Colonic mucosa (tissue), 4 donors: ENCODE measurements around the gene ATMIN. TPM values are rescaled to one million over a fixed set of nuclear protein-coding genes. Genes with fewer than 3 reads are reported as not detected.

Experiments
- DNase-seq: peaks from one replicate; pipeline ENCODE4 v3.0.0-alpha.2; 2020
- H3K27ac ChIP-seq: fragments of 200-600 bp; one replicate; pipeline ENCODE4 v1.8.0; 2021
- H3K27me3 ChIP-seq: fragments of 200-600 bp; one replicate; pipeline ENCODE4 v1.8.0; 2021
- H3K36me3 ChIP-seq: fragments of 200-600 bp; one replicate; pipeline ENCODE4 v1.8.0; 2021
- H3K4me1 ChIP-seq: fragments of 200-600 bp; one replicate; pipeline ENCODE4 v1.8.0; 2021; ENCODE audit warnings: mild to moderate bottlenecking
- H3K4me3 ChIP-seq: fragments of 200-600 bp; one replicate; pipeline ENCODE4 v1.8.0; 2021
- H3K9ac ChIP-seq, 2 donors: one replicate each; pipeline ENCODE4 v1.7.0; 2013; ENCODE audit warnings: control low read depth in 2 of 2, low read depth in 2 of 2, low read length in 2 of 2
- H3K9me3 ChIP-seq: fragments of 200-600 bp; one replicate; pipeline ENCODE4 v1.8.0; 2021
- intact Hi-C: fragments of 100-400 bp; cut with DNase I; formaldehyde crosslinking; loops from one replicate; pipeline ENCODE4 v1.14.1; 2022
- total RNA-seq, 2 donors: library from RNA; stranded (reverse); fragmentation: NEBNext Ultra II Directional in 1 of 2; extraction: Animal tissue kit (Norgen Biotek cat#: 25700) in 1 of 2; gene quantifications; one replicate each; pipeline ENCODE4 v1.2.1, GENCODE V29; 2021
- TF ChIP-seq, protein P1 (sequence below): fragments of 200-600 bp; IDR thresholded peaks from one replicate; pipeline ENCODE4 v1.8.0; 2022; ENCODE audit warnings: antibody characterized with exemption, mild to moderate bottlenecking
- donor health status: healthy.
- donor health status: DM: no; HTN: no; CAD: no.
- donor health status: DM: no; HTN: no; CAD: no.

Gene ATMIN
- total RNA-seq, 2 donors from 2014 or later = 23.9 to 26.3 TPM

DNA sequence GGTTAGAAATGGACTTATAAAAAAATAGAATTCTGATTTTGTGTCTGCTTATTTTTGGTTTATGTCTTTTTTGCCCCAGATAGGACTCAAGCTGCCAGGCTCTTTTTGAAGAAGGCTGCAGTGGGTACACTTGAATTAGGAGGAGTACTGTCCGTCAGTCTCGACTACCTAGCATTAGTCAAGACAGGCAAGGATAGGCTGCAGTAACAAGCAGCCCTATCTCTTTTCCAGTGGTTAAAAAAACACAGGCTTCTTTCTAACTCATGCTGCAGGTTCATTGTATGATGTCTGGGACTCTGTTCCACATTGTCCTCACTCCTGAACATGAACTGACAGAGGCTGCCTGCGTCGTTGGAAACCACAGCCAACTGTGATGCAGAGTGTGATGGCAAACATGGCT is 33.4 kb downstream of the ATMIN start:
- Histone ChIP-seq H3K36me3 (no peaks in the 10 kb centered on the region), H3K27me3 (no peaks in the 10 kb centered on the region), H3K27ac (no peak overlapping the region), H3K9ac (no peak overlapping the region), H3K9me3 (no peaks in the 10 kb centered on the region), H3K4me3 (no peak overlapping the region), H3K4me1 (no peaks in the 10 kb centered on the region)
- TF ChIP-seq, protein P1, sequence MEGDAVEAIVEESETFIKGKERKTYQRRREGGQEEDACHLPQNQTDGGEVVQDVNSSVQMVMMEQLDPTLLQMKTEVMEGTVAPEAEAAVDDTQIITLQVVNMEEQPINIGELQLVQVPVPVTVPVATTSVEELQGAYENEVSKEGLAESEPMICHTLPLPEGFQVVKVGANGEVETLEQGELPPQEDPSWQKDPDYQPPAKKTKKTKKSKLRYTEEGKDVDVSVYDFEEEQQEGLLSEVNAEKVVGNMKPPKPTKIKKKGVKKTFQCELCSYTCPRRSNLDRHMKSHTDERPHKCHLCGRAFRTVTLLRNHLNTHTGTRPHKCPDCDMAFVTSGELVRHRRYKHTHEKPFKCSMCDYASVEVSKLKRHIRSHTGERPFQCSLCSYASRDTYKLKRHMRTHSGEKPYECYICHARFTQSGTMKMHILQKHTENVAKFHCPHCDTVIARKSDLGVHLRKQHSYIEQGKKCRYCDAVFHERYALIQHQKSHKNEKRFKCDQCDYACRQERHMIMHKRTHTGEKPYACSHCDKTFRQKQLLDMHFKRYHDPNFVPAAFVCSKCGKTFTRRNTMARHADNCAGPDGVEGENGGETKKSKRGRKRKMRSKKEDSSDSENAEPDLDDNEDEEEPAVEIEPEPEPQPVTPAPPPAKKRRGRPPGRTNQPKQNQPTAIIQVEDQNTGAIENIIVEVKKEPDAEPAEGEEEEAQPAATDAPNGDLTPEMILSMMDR = no peak
- intact Hi-C loops = no loop called here
- DNase-seq = no peak

DNA sequence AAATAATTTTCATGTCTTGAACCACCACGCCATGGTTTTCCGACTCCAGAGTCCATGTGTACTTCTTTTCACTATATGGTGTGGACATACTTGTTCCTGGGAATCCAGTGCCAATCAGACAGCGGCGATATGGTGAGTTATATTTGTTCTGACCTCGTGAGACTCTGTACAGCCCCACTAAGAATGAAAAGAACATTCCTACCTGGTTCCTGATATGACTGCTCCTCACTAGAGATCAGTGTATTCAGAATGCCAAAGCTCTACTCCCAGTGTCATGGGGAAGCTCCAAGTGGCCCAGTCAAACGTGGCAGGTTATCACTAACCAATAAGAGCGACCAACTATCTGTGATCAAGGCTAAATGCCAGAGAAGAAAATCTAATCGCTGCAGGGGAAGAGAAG is 35.3 kb downstream of the ATMIN start:
- Histone ChIP-seq H3K27ac (no peak overlapping the region), H3K4me3 (no peak overlapping the region), H3K9ac (no peak overlapping the region), H3K9me3 (no peaks in the 10 kb centered on the region), H3K27me3 (no peaks in the 10 kb centered on the region), H3K4me1 (no peaks in the 10 kb centered on the region), H3K36me3 (no peaks in the 10 kb centered on the region)
- TF ChIP-seq, protein P1 = no peak
- intact Hi-C loops = no loop called here
- DNase-seq = no peak

DNA sequence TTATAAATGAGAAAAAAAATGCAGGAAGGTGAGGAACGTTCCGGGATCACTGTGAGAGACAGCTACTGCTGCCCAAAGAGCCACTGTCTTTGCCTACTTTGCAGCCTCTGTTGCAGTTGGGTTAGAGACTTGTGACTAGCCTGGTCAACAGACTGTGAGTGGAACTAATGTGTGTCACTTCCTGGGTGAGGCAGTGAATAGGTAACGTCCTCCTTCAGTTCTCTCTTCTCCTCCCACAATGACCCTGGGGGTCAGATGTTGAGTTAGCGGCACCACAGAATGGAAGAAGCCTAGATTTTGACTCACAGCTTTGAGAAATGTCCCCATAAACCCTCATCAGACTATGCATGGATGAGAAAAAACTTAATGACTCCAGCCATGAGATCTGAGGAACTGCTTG is 36.2 kb downstream of the ATMIN start:
- DNase-seq = no peak
- H3K36me3 ChIP-seq = no peaks in the 10 kb centered on the region
- TF ChIP-seq, protein P1 = no peak

DNA sequence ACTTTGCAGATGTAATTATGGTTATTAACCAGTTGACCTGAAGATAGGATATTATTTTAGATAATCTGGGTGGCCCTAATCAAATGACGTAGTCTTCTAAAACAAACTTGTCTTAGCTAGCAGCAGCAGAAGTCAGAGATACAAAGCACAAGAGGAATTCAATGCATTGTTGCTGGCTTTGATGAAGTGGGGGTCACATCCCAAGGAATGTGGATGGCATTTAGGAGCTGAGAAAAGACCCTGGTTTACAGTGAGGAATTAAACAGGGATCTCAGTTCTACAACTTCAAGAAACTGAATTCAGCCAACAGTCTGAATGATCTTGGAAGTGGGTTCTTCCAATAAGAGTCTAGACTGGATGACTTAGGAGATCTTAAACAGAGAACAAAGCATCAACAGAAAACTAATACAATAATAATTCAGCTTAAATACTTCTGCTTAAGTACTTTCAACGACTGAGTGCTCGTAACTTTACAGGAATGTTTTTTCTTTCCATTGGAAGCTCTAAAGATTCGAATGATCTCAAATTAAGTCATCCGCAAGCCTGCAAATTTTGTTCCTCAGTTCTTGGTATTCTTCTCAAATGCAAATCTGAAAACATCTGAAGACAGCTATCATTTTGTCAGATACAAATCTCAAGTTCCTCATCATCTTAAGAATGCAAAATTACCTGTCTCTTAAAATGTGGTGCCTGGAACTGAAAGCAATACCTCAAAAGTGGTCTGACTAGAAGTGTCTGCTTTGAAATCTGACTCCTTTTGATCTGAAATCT is 38.1 kb downstream of the ATMIN start:
- Histone ChIP-seq H3K27ac (no peak overlapping the region), H3K36me3 (no peaks in the 10 kb centered on the region), H3K4me3 (no peak overlapping the region), H3K27me3 (no peaks in the 10 kb centered on the region), H3K4me1 (no peaks in the 10 kb centered on the region), H3K9me3 (no peaks in the 10 kb centered on the region), H3K9ac (no peak overlapping the region)
- intact Hi-C loops = no loop called here
- TF ChIP-seq, protein P1 = no peak
- no peak for DNase-seq

More for the DNA sequence above, 36.2 kb downstream of the ATMIN start:
- no peak overlapping the region for H3K4me3 ChIP-seq
- intact Hi-C loops = no loop called here
- H3K9me3 ChIP-seq = no peaks in the 10 kb centered on the region
- no peak overlapping the region for H3K27ac ChIP-seq
- no peaks in the 10 kb centered on the region for H3K27me3 ChIP-seq
- no peaks in the 10 kb centered on the region for H3K4me1 ChIP-seq
- H3K9ac ChIP-seq = no peak overlapping the region

DNA sequence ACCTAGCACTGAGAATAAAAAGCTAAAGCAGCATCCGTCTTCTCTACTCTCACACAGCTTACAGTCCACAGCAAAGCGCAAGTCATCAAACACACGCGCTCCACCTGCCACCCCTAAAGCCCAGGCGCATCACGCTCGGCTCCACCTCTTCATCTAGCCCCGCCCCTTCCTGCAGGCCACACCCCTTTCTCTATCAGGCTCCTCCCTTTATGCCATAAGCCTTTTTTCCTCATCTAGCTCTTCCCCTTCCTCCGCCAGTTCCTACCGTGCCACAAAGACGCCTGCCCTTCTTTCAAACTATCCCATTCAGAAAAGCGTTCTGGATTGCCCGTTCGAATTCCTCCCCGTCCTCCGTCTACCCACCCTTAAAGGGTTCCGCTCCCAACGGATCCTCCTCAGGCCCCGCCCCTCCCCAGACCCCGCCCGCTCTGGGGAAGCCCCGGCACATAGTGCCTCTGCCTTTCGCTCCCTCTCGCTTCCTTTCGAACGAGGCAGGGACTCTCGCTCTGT is 41.0 kb downstream of the ATMIN start:
- intact Hi-C loops = no loop called here
- peak; percentile 95 for DNase-seq
- no peaks in the 10 kb centered on the region for H3K36me3 ChIP-seq
- peak overlapping the region; percentile 96 for H3K27ac ChIP-seq
- H3K9me3 ChIP-seq = no peaks in the 10 kb centered on the region
- peak overlapping the region; percentile 40 to 93 for H3K9ac ChIP-seq
- no peaks in the 10 kb centered on the region for H3K27me3 ChIP-seq
- TF ChIP-seq, protein P1 = no peak
- peak overlapping the region; percentile 55 for H3K4me3 ChIP-seq
- no peaks in the 10 kb centered on the region for H3K4me1 ChIP-seq
